ENCODE results near the gene MX1. TPM values are rescaled to one million over a fixed set of nuclear protein-coding genes. Genes with fewer than 3 reads are reported as not detected.

MX1 gene
- polyA plus RNA-seq, 1 donor: 16.8 TPM

GRCh38 chr21:41504030-41504429, 78.0 kb downstream of the MX1 start:
- no CpG with 5 or more reads among the region's 5 CpGs for WGBS (ENCODE audit: insufficient coverage, low lambda C conversion rate)
- H3K27ac ChIP-seq (ENCODE audit: low read length): peak overlapping the region; percentile 86
- H3K27me3 ChIP-seq (ENCODE audit: control insufficient read depth, insufficient read depth, low read length): peaks cover 20% of the 10 kb centered on the region
- peaks cover 17% of the 10 kb centered on the region for H3K36me3 ChIP-seq (ENCODE audit: control insufficient read depth, insufficient read depth, low read length)
- no peaks in the 10 kb centered on the region for H3K9me3 ChIP-seq (ENCODE audit: control insufficient read depth, low read depth, low read length)
- H3K4me1 ChIP-seq (ENCODE audit: control insufficient read depth, insufficient read depth, low read length): peaks cover 63% of the 10 kb centered on the region
- no peak for DNase-seq
- no peak overlapping the region for H3K4me3 ChIP-seq (ENCODE audit: low read length)

GRCh38 chr21:41506005-41506594, 80.1 kb downstream of the MX1 start:
- Histone ChIP-seq H3K36me3 (ENCODE audit: control insufficient read depth, insufficient read depth, low read length) (peaks cover 17% of the 10 kb centered on the region), H3K9me3 (ENCODE audit: control insufficient read depth, low read depth, low read length) (no peaks in the 10 kb centered on the region), H3K4me1 (ENCODE audit: control insufficient read depth, insufficient read depth, low read length) (peaks cover 60% of the 10 kb centered on the region), H3K27ac (ENCODE audit: low read length) (peak overlapping the region; percentile 86), H3K27me3 (ENCODE audit: control insufficient read depth, insufficient read depth, low read length) (peaks cover 22% of the 10 kb centered on the region), H3K4me3 (ENCODE audit: low read length) (peak overlapping the region; percentile 86)
- no CpG with 5 or more reads among the region's 7 CpGs for WGBS (ENCODE audit: insufficient coverage, low lambda C conversion rate)
- peak in 1 of 2 donors; percentile 51 for DNase-seq

- peaks cover 22% of the 10 kb centered on the region for H3K27me3 ChIP-seq (ENCODE audit: control insufficient read depth, insufficient read depth, low read length)
- peak overlapping the region; percentile 86 for H3K27ac ChIP-seq (ENCODE audit: low read length)
- peak in 1 of 2 donors; percentile 70 for DNase-seq
- WGBS (ENCODE audit: insufficient coverage, low lambda C conversion rate): no CpG with 5 or more reads among the region's 64 CpGs
- H3K9me3 ChIP-seq (ENCODE audit: control insufficient read depth, low read depth, low read length): no peaks in the 10 kb centered on the region
- peak overlapping the region; percentile 86 for H3K4me3 ChIP-seq (ENCODE audit: low read length)
- H3K36me3 ChIP-seq (ENCODE audit: control insufficient read depth, insufficient read depth, low read length): peaks cover 17% of the 10 kb centered on the region
- H3K4me1 ChIP-seq (ENCODE audit: control insufficient read depth, insufficient read depth, low read length): peaks cover 58% of the 10 kb centered on the region
Measured at GRCh38 chr21:41506611-41507520, 80.8 kb downstream of the MX1 start.

- Histone ChIP-seq H3K27ac (ENCODE audit: low read length) (peak within 1 kb of the TSS; percentile 96), H3K36me3 (ENCODE audit: control insufficient read depth, insufficient read depth, low read length) (peaks cover 11% of the 10 kb centered on the region), H3K9me3 (ENCODE audit: control insufficient read depth, low read depth, low read length) (no peaks in the 10 kb centered on the region), H3K4me3 (ENCODE audit: low read length) (peak within 1 kb of the TSS; percentile 86), H3K27me3 (ENCODE audit: control insufficient read depth, insufficient read depth, low read length) (peaks cover 22% of the 10 kb centered on the region), H3K4me1 (ENCODE audit: control insufficient read depth, insufficient read depth, low read length) (peaks cover 50% of the 10 kb centered on the region)
- WGBS (ENCODE audit: insufficient coverage, low lambda C conversion rate): no CpG with 5 or more reads among the region's 85 CpGs
- DNase-seq: peak; percentile 80 to 93
Measured at GRCh38 chr21:41507521-41508414, 81.7 kb downstream of the MX1 start, which contains the start of gene TMPRSS2. Gene TMPRSS2 (minus strand): TSS chr21:41508158. CDS start chr21:41498133, 10,025 bp downstream.

- Histone ChIP-seq H3K27ac (ENCODE audit: low read length) (peak overlapping the region; percentile 96), H3K4me1 (ENCODE audit: control insufficient read depth, insufficient read depth, low read length) (peaks cover 42% of the 10 kb centered on the region), H3K4me3 (ENCODE audit: low read length) (peak overlapping the region; percentile 63), H3K36me3 (ENCODE audit: control insufficient read depth, insufficient read depth, low read length) (peaks cover 7% of the 10 kb centered on the region), H3K9me3 (ENCODE audit: control insufficient read depth, low read depth, low read length) (no peaks in the 10 kb centered on the region), H3K27me3 (ENCODE audit: control insufficient read depth, insufficient read depth, low read length) (peaks cover 22% of the 10 kb centered on the region)
- no CpG with 5 or more reads among the region's 28 CpGs for WGBS (ENCODE audit: insufficient coverage, low lambda C conversion rate)
- peak in 1 of 2 donors; percentile 83 for DNase-seq
Measured at GRCh38 chr21:41508415-41509144, 82.5 kb downstream of the MX1 start.

Other genes with a start within 250 kb of the MX1 start
- gene FAM3B, start 109.4 kb upstream of the MX1 start, polyA plus RNA-seq: 7.4 TPM
- gene MX2, start 64.2 kb upstream of the MX1 start, polyA plus RNA-seq: 2.7 TPM
- 149 TPM for gene TMPRSS2, start 81.9 kb downstream of the MX1 start, polyA plus RNA-seq

All from large intestine (tissue), 3 donors.